ENCODE results near the gene RAB11B. TPM values are rescaled to one million over a fixed set of nuclear protein-coding genes. Genes with fewer than 3 reads are reported as not detected.
"Not testable (repeated sequence)": the region's sequence is repeated elsewhere in the genome, so short reads cannot be mapped to it uniquely, and the experiment has no call there.

RAB11B gene
- total RNA-seq, 1 donor from 2014 or later = 64.2 TPM

DNA sequence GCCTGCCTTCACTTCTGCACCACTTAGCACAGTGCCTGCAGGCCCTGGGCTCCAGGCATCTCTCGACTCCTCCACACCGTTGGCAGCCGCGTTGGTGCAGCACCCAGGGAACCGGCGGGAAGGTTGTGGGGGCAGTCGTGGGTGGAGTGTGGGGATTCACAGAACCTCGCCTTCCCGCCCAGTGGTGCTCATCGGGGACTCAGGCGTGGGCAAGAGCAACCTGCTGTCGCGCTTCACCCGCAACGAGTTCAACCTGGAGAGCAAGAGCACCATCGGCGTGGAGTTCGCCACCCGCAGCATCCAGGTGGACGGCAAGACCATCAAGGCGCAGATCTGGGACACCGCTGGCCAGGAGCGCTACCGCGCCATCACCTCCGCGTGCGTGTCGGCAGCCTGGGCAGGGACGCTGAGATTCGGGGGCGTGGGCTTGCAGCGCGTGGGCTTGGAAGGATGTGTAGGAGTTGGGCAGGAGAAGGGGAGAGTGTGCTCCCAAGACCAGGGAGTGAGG, 9.6 kb downstream of the RAB11B start:
- Histone ChIP-seq H3K4me3 (ENCODE audit: low read length in 3 of 3) (no peak overlapping the region), H3K27me3 (ENCODE audit: control insufficient read depth in 3 of 3, insufficient read depth in 3 of 3, low read length in 3 of 3) (no peaks in the 10 kb centered on the region), H3K27ac (ENCODE audit: low read depth, low read length) (no peak overlapping the region), H3K9me3 (ENCODE audit: control insufficient read depth in 3 of 3, low read length in 3 of 3) (no peaks in the 10 kb centered on the region), H3K4me1 (ENCODE audit: control insufficient read depth in 3 of 3, insufficient read depth in 3 of 3, low read length in 3 of 3) (peaks cover 23 to 34% (median 32%) of the 10 kb centered on the region in 3 donors), H3K36me3 (ENCODE audit: control insufficient read depth in 3 of 3, insufficient read depth in 3 of 3, low read length in 3 of 3) (peaks cover 22 to 38% (median 31%) of the 10 kb centered on the region in 3 donors), H3K9ac (ENCODE audit: low read depth in 1 of 3, low read length in 3 of 3) (no peak overlapping the region)

DNA sequence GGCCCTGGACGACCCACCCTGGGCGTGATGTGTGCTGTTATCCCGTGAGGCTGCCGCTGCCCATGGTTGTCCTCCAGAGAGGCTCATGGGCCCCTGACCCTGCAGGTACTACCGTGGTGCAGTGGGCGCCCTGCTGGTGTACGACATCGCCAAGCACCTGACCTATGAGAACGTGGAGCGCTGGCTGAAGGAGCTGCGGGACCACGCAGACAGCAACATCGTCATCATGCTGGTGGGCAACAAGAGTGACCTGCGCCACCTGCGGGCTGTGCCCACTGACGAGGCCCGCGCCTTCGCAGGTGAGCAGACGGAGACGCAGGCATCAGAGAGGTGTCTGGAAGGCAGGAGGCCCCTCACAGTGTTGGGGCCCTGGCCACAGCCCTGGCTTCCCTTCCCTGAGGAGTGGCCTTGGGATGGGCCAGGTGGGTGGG, 11.8 kb downstream of the RAB11B start:
- Histone ChIP-seq H3K9me3 (ENCODE audit: control insufficient read depth in 3 of 3, low read length in 3 of 3) (no peaks in the 10 kb centered on the region), H3K27ac (ENCODE audit: low read depth, low read length) (no peak overlapping the region), H3K4me1 (ENCODE audit: control insufficient read depth in 3 of 3, insufficient read depth in 3 of 3, low read length in 3 of 3) (peaks cover 8 to 21% (median 14%) of the 10 kb centered on the region in 3 donors), H3K36me3 (ENCODE audit: control insufficient read depth in 3 of 3, insufficient read depth in 3 of 3, low read length in 3 of 3) (peaks cover 27 to 40% (median 36%) of the 10 kb centered on the region in 3 donors), H3K27me3 (ENCODE audit: control insufficient read depth in 3 of 3, insufficient read depth in 3 of 3, low read length in 3 of 3) (no peaks in the 10 kb centered on the region), H3K4me3 (ENCODE audit: low read length in 3 of 3) (no peak overlapping the region), H3K9ac (ENCODE audit: low read depth in 1 of 3, low read length in 3 of 3) (no peak overlapping the region)

DNA sequence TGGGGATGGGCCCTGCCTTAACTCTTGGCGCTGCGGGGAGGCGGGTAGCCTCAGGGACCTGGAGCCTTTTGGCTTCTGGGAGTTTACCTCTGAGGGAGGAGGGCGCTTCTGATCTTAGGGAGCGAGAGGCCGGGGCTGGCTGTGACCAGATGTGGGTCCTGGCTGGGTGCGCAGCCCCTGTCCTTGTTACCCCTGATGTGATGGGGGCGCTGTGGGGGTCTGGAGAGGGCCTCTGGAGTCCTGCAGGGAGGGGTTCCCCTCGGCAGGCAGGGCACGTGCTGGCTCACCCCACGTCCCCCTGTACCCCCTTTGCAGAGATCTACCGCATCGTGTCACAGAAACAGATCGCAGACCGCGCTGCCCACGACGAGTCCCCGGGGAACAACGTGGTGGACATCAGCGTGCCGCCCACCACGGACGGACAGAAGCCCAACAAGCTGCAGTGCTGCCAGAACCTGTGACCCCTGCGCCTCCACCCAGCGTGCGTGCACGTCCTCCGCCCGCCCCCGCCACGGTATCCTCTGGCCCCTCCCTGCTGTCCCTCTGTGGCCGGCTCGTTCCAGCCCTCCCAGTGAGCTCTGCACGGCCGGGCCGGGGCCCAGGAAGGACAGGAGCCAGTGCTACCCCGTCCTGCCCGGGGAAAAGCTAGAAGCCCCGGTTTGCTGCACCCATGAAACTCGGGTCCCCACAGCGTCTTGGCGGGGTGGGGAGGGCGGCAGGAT, 13.1 kb downstream of the RAB11B start:
- H3K4me3 ChIP-seq (ENCODE audit: low read length in 3 of 3) = no peak overlapping the region
- H3K36me3 ChIP-seq (ENCODE audit: control insufficient read depth in 3 of 3, insufficient read depth in 3 of 3, low read length in 3 of 3) = peaks cover 27 to 40% (median 34%) of the 10 kb centered on the region in 3 donors
- H3K27ac ChIP-seq (ENCODE audit: low read depth, low read length) = no peak overlapping the region
- H3K9ac ChIP-seq (ENCODE audit: low read depth in 1 of 3, low read length in 3 of 3) = no peak overlapping the region
- no peaks in the 10 kb centered on the region for H3K9me3 ChIP-seq (ENCODE audit: control insufficient read depth in 3 of 3, low read length in 3 of 3)
- H3K27me3 ChIP-seq (ENCODE audit: control insufficient read depth in 3 of 3, insufficient read depth in 3 of 3, low read length in 3 of 3) = no peaks in the 10 kb centered on the region
- H3K4me1 ChIP-seq (ENCODE audit: control insufficient read depth in 3 of 3, insufficient read depth in 3 of 3, low read length in 3 of 3) = peaks cover 0 to 9% (median 3%) of the 10 kb centered on the region in 3 donors

DNA sequence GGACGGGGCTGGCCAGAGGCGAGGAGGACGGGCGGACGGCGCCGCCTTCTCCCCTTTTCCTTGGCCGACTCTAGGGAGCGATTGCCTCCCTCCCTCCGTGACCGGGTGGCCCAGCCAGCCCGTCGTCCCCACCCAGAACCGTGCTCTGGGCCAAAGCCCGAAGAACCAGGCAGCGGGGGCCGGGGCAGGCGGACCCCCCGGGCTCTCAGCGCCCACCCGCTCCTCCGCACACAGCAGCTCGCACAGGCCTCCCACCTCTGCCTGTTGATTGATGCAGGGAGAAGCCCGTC, 13.6 kb downstream of the RAB11B start:
- H3K36me3 ChIP-seq (ENCODE audit: control insufficient read depth in 3 of 3, insufficient read depth in 3 of 3, low read length in 3 of 3) = peaks cover 27 to 38% (median 33%) of the 10 kb centered on the region in 3 donors
- no peaks in the 10 kb centered on the region for H3K27me3 ChIP-seq (ENCODE audit: control insufficient read depth in 3 of 3, insufficient read depth in 3 of 3, low read length in 3 of 3)
- no peak overlapping the region for H3K9ac ChIP-seq (ENCODE audit: low read depth in 1 of 3, low read length in 3 of 3)

DNA sequence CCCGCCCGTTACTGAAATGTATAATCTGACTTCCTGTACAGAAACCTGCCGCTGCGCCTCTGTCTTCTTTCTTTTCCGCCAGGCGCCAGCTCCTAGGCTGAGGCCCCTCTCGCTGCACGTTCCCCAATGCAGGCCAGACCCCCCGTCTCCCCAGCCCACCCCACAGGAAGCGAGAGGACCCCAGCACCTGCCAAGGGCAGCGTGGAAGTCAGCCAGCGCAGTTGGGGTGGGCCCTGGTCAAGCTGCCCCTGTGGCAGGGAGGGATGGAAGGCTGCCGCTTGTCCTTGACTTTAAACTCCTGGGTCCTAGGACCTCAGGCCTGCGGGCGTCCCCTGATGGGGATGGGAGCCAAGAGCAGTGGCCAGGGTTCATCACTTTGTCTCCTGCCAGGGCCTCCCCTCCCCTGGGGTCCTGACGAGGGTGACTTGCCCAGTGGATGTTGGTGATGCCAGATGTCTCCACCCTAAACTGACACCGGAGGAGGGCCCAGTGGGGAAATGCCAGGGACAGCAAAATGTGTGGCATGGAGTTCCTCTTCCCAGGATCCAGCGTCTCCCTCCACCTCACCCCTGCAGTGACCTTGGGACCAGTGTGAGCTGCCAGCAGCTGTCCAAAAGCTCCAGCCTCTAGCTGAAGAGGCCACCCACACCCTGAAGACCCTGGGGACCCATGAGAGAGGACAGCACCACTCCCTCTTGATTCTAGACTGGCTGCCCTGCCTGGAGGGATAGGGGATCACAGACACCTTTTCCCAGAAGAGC, 14.4 kb downstream of the RAB11B start:
- Histone ChIP-seq H3K27ac (ENCODE audit: low read depth, low read length) (no peak overlapping the region), H3K4me1 (ENCODE audit: control insufficient read depth in 3 of 3, insufficient read depth in 3 of 3, low read length in 3 of 3) (peaks cover 0 to 6% (median 0%) of the 10 kb centered on the region in 3 donors), H3K9ac (ENCODE audit: low read depth in 1 of 3, low read length in 3 of 3) (no peak overlapping the region), H3K27me3 (ENCODE audit: control insufficient read depth in 3 of 3, insufficient read depth in 3 of 3, low read length in 3 of 3) (no peaks in the 10 kb centered on the region), H3K36me3 (ENCODE audit: control insufficient read depth in 3 of 3, insufficient read depth in 3 of 3, low read length in 3 of 3) (peaks cover 27 to 33% (median 30%) of the 10 kb centered on the region in 3 donors), H3K4me3 (ENCODE audit: low read length in 3 of 3) (no peak overlapping the region), H3K9me3 (ENCODE audit: control insufficient read depth in 3 of 3, low read length in 3 of 3) (no peaks in the 10 kb centered on the region)

More for the DNA sequence above, 13.6 kb downstream of the RAB11B start:
- peaks cover 0 to 6% (median 0%) of the 10 kb centered on the region in 3 donors for H3K4me1 ChIP-seq (ENCODE audit: control insufficient read depth in 3 of 3, insufficient read depth in 3 of 3, low read length in 3 of 3)
- H3K4me3 ChIP-seq (ENCODE audit: low read length in 3 of 3) = no peak overlapping the region
- H3K27ac ChIP-seq (ENCODE audit: low read depth, low read length) = no peak overlapping the region
- no peaks in the 10 kb centered on the region for H3K9me3 ChIP-seq (ENCODE audit: control insufficient read depth in 3 of 3, low read length in 3 of 3)

DNA sequence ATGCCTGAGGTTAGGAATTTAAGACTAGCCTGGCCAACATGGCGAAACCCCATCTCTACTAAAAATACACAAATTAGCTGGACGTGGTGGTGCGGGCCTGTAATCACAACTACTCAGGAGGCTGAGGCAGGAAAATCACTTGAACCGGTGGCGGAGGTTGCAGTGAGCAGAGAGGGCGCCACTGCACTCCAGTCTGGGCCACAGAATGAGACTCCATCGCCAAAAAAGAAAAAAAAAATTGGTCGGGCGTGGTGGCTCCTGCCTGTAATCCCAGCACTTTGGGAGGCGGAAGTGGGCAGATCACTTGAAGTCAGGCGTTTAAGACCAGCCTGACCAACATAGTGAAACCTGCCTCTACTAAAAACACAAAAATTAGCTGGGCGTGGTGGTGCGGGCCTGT, 20.6 kb downstream of the RAB11B start:
- not testable (repeated sequence) for H3K36me3 ChIP-seq (ENCODE audit: control insufficient read depth in 3 of 3, insufficient read depth in 3 of 3, low read length in 3 of 3); H3K27ac ChIP-seq (ENCODE audit: low read depth, low read length); H3K9me3 ChIP-seq (ENCODE audit: control insufficient read depth in 3 of 3, low read length in 3 of 3); H3K9ac ChIP-seq (ENCODE audit: low read depth in 1 of 3, low read length in 3 of 3); H3K27me3 ChIP-seq (ENCODE audit: control insufficient read depth in 3 of 3, insufficient read depth in 3 of 3, low read length in 3 of 3); H3K4me3 ChIP-seq (ENCODE audit: low read length in 3 of 3)
- peaks cover 8 to 15% (median 13%) of the 10 kb centered on the region in 3 donors for H3K4me1 ChIP-seq (ENCODE audit: control insufficient read depth in 3 of 3, insufficient read depth in 3 of 3, low read length in 3 of 3)

DNA sequence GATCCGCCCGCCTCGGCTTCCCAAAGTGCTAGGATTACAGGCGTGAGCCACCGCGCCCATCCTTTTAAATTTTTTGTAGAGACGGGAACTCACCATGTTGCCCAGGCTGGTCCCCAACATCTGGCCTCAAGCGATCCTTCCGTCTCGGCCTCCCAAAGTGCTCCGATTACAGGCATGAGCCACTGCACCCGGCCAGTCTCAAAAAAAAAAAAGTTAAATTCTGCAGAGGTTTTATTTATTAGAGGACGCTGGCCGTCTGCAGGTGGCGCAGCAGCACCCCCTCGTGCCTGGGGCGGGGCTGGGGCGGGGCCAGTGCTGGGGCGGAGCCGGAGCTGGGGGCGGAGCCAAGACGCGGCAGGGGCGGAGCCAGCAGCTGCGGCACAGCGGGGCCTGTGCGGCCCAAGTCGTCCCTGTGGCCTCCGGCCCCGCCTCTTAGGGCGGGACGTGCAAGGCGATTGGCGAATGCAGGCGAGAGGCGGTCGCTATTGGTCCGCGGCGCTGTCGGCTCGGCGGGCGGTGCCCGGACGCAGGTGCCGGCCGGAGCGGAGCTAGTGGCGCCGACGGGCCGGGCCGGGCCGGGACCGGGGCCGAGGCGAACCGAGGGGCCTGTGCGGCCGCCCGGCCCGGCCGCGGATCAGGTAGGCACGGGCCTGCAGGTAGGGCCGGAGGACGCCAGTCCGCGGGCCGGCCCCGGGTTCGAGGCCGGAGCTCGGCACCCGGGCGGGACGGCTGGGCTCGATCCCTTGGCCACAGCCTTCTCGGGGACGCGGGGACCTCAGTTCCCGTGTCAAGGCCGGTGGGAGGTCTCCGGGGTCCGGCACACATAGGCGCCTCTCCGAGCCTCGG, 22.8 kb downstream of the RAB11B start, which contains the start of gene MARCHF2:
Gene MARCHF2, plus strand, starts transcription at position 523 of the 846 bp plus-strand sequence. CDS start 8,536 bp downstream, outside the sequence.
- Histone ChIP-seq H3K4me3 (ENCODE audit: low read length in 3 of 3) (peak within 1 kb of the TSS; percentile 76 to 90 (median 87)), H3K4me1 (ENCODE audit: control insufficient read depth in 3 of 3, insufficient read depth in 3 of 3, low read length in 3 of 3) (peaks cover 9 to 24% (median 18%) of the 10 kb centered on the region in 3 donors), H3K27ac (ENCODE audit: low read depth, low read length) (no peak within 1 kb of the TSS), H3K9me3 (ENCODE audit: control insufficient read depth in 3 of 3, low read length in 3 of 3) (no peaks in the 10 kb centered on the region), H3K36me3 (ENCODE audit: control insufficient read depth in 3 of 3, insufficient read depth in 3 of 3, low read length in 3 of 3) (no peaks in the 10 kb centered on the region), H3K27me3 (ENCODE audit: control insufficient read depth in 3 of 3, insufficient read depth in 3 of 3, low read length in 3 of 3) (no peaks in the 10 kb centered on the region), H3K9ac (ENCODE audit: low read depth in 1 of 3, low read length in 3 of 3) (peak within 1 kb of the TSS; percentile 81 to 92 (median 82))

DNA sequence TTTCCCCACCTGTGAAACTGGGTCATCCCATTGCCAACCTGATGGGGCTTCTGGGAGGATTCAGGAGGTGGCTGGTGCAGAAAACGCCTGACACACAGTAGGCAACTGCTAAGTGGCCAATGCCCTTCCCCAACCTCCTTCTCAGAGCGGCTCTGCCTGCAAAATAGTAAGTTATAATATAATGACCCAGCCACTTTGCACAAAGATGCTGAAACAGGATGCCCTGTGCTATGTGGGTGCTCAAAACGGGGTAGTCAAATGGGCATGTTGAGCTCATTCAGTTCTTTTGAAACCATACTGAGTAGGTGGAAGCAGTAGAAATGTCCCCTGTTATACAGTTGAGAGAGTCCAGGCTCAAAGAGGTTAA, 23.5 kb downstream of the RAB11B start:
- Histone ChIP-seq H3K9me3 (ENCODE audit: control insufficient read depth in 3 of 3, low read length in 3 of 3) (no peaks in the 10 kb centered on the region), H3K9ac (ENCODE audit: low read depth in 1 of 3, low read length in 3 of 3) (peak overlapping the region; percentile 81 to 92 (median 82)), H3K36me3 (ENCODE audit: control insufficient read depth in 3 of 3, insufficient read depth in 3 of 3, low read length in 3 of 3) (no peaks in the 10 kb centered on the region), H3K4me1 (ENCODE audit: control insufficient read depth in 3 of 3, insufficient read depth in 3 of 3, low read length in 3 of 3) (peaks cover 12 to 26% (median 21%) of the 10 kb centered on the region in 3 donors), H3K27me3 (ENCODE audit: control insufficient read depth in 3 of 3, insufficient read depth in 3 of 3, low read length in 3 of 3) (no peaks in the 10 kb centered on the region), H3K4me3 (ENCODE audit: low read length in 3 of 3) (peak overlapping the region; percentile 76 to 90 (median 87)), H3K27ac (ENCODE audit: low read depth, low read length) (no peak overlapping the region)

DNA sequence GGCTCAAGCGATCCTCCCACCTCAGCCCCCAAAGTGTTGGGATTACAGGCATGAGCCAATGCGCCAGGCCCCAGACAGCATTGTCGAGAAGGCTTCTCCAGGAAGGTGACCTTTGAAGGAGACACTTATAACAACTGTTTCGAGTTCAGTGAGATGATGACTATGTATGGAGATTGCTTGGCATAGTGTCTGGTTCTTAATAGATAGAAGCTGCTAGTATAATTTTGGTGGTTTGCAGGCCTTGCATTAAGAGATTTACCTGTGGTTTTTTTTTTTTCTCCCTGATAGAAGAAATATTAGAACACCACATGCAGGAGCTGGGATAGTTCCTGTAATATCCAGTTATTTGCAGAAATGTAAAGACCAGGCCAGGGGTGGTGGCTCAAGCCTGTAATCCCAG, 26.6 kb downstream of the RAB11B start:
- Histone ChIP-seq H3K4me3 (ENCODE audit: low read length in 3 of 3) (no peak overlapping the region), H3K4me1 (ENCODE audit: control insufficient read depth in 3 of 3, insufficient read depth in 3 of 3, low read length in 3 of 3) (peaks cover 12 to 26% (median 21%) of the 10 kb centered on the region in 3 donors), H3K27ac (ENCODE audit: low read depth, low read length) (no peak overlapping the region)

More for the DNA sequence above, 26.6 kb downstream of the RAB11B start:
- H3K9me3 ChIP-seq (ENCODE audit: control insufficient read depth in 3 of 3, low read length in 3 of 3) = no peaks in the 10 kb centered on the region
- peaks cover 3 to 5% (median 4%) of the 10 kb centered on the region in 3 donors for H3K36me3 ChIP-seq (ENCODE audit: control insufficient read depth in 3 of 3, insufficient read depth in 3 of 3, low read length in 3 of 3)
- no peaks in the 10 kb centered on the region for H3K27me3 ChIP-seq (ENCODE audit: control insufficient read depth in 3 of 3, insufficient read depth in 3 of 3, low read length in 3 of 3)
- no peak overlapping the region for H3K9ac ChIP-seq (ENCODE audit: low read depth in 1 of 3, low read length in 3 of 3)

Measured in skeletal muscle tissue (tissue), 4 donors.